ENCODE measurements around the gene USF2.

Gene USF2

GRCh38 chr19:35321291-35321690 lies 52.5 kb downstream of the USF2 start:
- no peak for DNase-seq (ENCODE audit: low read depth)

- DNase-seq (ENCODE audit: low read depth) = no peak
Observed at GRCh38 chr19:35322014-35322413, 53.3 kb downstream of the USF2 start.

GRCh38 chr19:35327642-35328041 lies 58.9 kb downstream of the USF2 start:
- no peak for DNase-seq (ENCODE audit: low read depth)

GRCh38 chr19:35328851-35329285 lies 60.1 kb downstream of the USF2 start, which contains the start of gene CD22:
Gene CD22 (plus strand): TSS chr19:35329187. CDS start chr19:35332041, 2,854 bp downstream.
- DNase-seq (ENCODE audit: low read depth) = no peak

- DNase-seq (ENCODE audit: low read depth) = no peak
Observed at GRCh38 chr19:35329323-35329722, 60.6 kb downstream of the USF2 start.

Measured in stimulated activated CD8-positive, alpha-beta memory T cell treated with anti-CD3 and anti-CD28 coated beads, Interleukin-15, amount 100 ng/mL, for 1 hour (primary cell).